Fibroblast of upper back skin (primary cell): Measurements from ENCODE around the gene HCN2.
"Not testable (repeated sequence)": the region's sequence is repeated elsewhere in the genome, so short reads cannot be mapped to it uniquely, and the experiment has no call there.

Source experiments
- DNase-seq: peaks from one replicate; pipeline ENCODE4 v3.0.0-alpha.2; 2013

Gene HCN2

DNA sequence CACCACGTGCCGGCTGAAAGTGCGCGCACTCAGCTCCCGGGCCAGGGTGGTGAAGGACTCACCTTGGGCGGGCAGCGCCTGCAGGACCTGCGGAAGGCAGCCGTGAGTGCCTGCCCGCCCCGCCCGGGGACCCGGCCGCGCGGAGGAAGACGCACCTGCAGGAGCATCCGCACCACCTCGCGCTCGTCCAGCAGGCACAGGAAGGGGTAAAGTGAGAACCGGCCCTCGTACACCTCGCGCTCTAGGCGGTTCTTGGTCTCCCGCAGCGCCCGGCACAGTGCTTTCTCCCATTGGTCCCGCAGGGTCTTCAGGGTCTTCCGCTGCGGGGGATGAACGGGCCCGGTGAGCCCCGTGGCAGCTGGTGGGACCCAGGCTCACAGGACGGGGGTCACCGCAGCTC is 33.0 kb downstream of the HCN2 start:
- no peak for DNase-seq

DNA sequence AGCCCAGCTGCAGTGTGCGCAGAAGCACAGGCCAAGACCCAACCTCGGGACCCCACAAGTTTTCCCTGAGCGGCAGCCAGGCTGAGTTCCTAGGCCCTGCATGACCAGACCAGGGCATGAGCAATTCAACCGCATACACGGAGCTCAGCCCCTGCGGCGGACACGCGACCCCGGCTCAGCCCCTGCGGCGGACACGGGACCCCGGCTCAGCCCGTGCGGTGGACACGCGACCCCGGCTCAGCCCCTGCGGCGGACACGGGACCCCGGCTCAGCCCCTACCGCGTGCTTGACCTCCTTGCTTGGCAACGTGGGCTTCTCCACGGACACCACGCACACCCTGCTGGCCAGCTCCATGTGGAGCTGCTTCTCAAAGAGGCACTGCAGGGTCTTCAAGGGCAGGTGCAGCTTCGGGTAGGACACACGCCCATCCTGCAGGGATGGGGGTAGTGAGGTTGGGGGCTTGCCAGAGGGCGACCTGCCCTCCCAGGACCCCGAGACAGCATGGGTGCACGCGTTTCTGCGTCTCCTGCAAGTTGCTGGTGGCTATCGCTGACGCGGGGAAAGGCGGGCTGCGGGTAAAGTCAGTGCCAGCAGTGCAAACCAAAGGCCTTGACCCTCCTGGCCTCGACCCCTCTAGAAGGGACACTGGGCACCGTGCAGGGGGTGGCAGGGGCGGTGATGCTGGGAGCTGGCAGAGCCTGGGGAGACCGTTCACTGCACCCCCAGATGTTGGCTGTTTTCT is 33.7 kb downstream of the HCN2 start:
- no peak for DNase-seq

DNA sequence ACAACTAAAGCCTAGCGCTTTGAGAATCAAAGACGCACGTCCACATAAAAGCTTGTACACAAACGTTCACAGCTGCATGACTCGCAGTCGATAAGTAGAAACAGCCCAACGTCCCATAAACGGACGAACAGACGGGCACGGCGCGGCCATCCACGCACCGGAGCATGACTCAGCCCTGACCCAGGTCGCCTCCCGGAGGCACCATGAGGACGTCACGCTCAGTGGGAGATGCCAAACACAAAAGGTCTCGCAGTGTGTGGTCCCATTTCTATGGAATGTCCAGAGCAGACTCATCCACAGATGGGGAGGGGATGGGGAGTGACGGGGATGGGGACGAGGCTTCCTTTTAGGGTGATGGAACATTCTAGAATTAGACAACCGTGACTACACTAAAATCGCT is 34.3 kb downstream of the HCN2 start:
- peak; percentile 92 for DNase-seq

DNA sequence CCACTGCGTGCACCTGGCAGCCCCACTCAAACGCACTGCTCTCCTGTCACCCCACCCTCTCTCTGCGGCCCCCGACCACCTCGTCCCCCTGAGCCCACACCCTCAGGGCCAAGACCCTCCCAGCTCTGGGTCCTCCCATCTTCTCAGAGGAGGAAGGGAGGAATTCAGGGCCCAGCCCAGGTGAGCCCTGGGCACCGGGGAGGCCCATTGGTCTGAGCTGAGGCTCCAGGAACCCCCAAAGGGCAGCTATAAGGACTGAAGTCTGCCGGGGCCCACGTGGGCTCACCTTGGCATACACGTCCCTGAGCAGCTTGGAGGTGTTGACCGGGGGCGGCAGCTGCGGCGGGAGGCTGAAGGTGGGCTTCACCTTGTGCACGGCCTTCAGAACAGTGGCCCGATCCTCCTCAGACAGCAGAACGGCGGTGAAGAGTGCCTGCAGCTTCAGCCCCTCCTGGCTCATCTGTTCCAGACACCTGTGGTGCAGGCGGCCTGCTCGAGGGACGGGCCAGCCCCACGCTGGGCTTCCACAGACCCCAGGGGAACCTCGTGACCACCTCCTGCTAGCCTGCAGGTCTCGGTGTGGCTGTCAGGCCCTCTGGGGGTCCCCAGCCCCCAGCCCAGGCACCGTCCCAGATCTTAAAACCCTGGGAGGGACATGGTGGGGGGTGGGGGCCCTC is 34.9 kb downstream of the HCN2 start:
- no peak for DNase-seq

DNA sequence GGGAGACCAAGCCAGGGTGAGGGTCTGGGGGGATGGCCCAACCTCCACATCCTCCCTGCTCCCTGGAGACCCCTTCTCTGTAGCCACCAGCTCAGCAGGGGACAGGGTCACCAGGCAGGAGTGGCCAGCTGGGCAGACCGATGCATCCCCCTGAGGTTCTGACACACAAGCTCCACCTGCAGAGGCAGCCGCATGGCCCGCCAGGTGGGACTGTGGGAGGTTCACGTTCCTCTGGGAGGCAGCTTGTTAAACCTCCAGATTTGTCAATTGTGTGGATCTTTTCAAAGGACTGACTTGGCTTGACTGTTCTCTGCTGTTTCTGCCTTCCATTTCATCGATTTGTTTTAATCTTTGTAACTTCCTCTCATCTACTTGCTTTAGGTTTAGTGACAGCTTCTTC is 35.6 kb downstream of the HCN2 start:
- no peak for DNase-seq

DNA sequence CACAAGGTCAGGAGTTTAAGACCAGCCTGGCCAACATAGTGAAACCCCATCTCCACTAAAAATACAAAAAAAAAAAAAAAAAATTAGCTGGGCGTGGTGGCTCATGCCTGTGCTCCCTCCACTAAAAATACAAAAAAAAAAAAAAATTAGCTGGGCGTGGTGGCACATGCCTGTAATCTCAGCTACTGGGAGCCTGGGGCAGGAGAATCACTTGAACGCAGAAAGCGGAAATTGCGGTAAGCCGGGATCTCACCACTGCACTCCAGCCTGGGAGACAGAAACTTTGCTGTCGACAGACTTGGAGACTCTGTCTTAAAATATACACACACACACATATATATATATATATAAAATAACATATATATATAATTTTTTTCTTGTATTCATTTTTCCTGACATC is 36.9 kb downstream of the HCN2 start:
- DNase-seq, result not testable (repeated sequence)

DNA sequence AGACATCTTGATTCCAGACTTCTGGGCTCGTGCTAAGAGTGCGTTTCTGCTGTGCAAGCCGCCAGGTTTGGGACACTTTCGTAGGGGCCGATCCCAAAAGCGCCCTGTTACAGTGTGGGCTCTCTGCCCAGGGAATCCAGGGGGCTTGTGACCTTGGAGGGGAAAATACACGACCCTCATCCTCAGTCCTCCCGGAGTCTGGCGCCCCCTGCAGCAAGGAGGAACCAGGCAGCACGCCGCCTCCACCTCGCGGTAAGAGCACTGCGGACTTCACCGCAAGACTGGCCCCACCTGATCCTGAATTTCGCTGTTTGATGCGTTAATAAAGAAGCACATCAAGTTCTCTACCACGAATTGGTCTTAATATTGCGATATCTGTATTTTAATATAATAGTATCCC is 38.5 kb downstream of the HCN2 start:
- DNase-seq, result no peak

DNA sequence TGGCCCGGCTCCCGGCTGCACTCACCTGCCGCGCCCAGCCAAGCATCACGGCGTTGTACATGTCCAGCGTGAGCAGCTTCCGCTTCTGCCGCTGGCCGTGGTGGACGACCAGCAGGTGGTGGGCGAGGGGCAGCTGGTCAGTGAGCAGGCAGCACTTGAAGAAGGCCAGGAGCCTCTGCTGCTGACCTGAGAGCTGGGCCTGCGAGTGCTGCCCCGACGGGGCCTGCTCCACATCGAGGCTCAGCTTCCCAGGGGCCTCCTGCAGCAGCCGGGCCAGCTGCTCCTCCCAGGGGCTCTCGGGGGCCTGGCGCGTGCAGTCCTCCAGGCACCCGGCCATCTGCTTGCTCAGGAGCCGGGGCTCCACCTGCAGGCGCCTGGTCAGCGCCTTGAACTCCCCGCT is 39.8 kb downstream of the HCN2 start:
- DNase-seq, result not testable (repeated sequence)

DNA sequence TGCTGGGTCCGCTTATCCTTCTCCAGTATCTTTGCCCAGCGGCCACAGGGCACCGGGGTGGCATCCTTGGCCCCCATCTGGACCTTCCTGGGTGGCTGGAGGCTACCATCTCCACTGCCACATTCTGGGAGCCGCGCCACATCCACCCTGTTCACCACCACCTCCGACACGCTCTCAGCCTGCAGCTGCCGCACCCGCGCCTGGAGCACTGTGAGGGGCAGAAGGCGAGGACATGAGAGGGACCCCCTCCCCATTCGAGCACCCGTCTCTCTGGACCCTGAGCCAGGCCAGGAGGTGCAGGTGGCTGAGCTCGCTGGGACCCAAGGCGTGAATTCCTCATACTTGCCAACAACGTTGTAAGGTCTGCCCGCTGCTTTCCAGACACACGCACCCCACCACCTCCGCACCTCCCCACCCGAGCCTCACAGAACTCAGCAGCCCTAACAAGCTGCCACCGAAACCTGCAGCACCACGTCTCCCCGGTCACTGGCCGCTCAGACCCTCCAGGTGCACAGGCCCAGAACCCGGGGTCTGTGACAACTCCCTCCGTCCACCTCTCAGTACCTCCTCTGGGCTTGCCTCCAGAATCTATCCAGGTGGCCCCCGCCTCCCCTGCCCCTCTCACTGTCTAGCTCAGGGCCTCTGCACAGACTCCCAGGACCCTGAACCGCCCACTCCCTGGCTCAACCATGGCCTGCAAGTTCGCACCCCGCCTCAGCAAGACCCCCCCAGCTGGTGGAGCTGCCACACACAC is 40.5 kb downstream of the HCN2 start:
- no peak for DNase-seq

DNA sequence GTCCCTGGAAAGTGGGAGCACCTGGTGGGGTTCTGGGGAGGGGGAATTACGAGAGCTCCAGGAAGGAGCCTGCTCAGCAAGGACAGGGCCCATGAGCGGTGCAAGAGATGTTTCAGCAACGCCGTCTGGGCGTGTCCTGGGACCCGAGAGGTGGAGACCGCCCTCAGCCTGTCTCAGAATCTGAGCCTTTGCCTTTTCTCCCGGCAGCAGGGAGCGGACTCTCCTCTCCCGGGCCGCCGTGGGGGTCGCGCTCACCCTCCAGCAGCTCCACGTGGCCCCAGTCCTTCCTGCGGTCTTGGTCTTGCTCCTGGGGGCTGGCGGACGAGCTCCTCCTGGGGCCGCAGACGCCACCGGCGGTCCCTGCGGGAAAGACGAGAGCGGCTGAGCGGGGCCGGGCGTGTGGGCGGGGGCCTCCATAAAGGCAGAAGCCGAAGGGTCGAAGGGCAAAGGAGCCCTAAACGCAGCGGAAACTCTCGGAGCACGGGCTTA is 42.9 kb downstream of the HCN2 start:
- DNase-seq, result peak; percentile 45

DNA sequence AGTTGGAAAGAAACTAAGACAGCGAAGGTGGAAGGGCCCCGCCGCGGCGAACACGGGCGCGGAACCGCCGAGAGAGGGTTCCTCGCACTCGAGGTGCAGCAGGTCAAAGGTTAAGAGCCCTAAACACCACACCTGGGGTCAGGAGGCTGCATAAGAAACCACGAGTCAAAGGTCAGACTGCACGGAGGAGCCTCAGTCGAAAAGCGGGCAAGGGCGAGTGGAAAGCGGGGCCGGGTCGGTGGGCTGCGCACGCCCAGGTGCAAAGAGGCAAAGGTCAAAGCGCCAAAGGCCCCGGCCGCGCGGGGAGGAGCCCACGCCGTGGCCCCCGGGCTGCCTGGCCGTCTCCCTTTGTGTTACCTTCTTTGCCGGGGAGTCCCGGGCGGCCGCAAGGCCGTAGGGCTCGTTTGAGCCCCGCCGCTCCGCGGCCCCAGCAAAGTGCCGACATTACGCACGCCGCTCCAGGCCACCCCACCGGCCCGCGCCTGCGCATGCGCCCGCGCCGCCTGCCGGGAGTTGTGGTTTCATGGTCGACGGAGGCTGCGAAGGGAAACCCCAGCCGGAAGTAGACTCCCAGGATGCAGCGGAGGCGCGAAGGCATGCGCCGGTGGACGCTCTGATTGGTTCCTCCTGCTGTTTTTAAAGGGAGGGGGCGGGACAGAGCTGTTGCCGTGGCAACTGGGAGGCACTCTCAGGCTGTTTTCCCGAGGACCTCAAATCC is 43.5 kb downstream of the HCN2 start, which contains the start of gene POLRMT:
TSS of gene POLRMT (minus strand) at position 470 of the 718 bp plus-strand sequence. CDS start at position 445, 25 bp downstream.
- peak; percentile 99 for DNase-seq

DNA sequence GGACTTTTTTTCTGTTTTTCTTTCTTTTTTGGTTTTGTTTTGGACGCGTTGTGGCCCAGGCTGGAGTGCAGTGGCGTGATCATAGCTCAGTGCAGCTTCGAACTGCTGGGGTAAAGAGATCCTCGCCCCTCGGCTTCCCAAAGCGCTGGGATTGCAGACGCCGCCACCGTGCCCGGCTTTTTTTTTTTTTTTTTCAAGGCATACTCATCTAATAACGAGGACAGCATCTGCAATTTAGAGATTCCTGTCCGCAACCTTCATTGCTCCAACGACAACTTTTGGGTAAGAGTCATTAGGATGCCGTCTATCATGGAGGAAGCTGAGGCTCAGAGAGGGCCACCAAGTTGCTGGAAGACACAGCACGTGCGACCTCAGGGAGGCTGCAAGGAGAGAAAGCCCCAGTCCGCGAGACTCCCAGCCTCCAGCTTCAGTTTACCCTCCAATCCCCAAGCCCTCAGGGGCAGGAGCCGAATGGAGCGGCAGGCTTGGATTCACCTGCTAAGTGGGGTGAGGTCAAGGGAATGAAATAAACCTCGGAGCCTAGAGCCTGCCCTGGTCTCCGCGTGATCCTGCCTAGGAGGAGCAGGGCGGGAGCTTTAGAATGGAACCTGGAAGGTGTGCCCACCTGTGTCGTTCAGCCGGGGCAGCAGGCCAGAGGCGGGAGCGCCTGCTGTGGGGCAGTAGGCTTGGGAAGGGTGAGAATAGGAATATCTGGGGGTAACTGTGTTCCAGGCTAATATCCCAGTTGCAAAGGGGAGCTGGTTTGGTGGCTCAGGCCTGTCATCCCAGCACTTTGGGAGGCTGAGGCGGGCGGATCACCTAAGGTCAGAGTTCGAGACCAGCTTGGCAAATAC is 44.3 kb downstream of the HCN2 start:
- no peak for DNase-seq

DNA sequence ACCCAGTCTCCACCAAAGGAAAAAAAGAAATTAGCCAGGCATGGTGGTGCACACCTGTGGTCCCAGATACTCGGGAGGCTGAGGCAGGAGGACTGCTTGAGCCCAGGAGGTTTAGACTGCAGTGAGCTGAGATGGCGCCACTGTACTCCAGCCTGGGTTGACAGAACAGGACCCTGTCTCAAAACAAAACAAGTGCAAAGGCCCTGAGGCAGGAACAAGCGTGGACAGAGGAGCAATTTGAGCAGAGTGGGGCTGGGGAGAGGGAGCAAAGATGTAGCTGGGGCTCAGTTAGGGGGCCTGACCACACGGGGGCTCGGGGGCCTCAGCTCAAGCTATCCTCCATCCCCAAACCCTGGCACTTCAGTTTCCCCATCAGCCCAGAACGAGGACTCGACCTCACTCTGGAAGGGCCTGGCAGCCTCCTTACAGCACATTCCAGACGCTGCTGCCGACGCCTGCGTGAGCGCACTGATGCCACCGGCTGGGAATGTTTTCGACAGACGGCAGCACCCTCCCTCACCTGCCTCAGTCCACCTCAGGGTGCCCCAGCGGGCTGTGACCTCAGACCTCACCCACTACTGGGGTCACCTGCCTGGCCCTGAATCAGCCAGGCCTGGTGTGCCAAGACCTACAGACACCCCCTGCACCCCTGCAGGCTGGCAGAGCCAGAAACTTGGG is 45.4 kb downstream of the HCN2 start:
- no peak for DNase-seq

DNA sequence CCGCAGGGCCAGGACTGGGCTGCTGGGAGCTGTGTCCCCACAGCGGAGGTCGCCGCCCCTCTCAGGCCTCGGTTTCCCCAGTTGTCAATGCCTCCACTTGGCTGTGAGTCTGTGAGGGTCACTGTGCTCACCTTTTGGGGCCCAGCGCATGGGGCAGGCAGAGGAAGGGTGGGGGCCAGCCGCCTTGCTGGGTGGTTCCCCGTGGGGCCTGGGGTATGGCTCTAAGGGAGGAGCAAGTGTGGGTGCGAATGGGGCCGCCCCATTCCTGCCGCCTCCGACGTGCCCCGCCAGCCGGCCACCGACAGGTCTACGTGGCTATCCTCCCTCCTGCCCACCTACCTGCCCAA is 49.2 kb downstream of the HCN2 start:
- no peak for DNase-seq

DNA sequence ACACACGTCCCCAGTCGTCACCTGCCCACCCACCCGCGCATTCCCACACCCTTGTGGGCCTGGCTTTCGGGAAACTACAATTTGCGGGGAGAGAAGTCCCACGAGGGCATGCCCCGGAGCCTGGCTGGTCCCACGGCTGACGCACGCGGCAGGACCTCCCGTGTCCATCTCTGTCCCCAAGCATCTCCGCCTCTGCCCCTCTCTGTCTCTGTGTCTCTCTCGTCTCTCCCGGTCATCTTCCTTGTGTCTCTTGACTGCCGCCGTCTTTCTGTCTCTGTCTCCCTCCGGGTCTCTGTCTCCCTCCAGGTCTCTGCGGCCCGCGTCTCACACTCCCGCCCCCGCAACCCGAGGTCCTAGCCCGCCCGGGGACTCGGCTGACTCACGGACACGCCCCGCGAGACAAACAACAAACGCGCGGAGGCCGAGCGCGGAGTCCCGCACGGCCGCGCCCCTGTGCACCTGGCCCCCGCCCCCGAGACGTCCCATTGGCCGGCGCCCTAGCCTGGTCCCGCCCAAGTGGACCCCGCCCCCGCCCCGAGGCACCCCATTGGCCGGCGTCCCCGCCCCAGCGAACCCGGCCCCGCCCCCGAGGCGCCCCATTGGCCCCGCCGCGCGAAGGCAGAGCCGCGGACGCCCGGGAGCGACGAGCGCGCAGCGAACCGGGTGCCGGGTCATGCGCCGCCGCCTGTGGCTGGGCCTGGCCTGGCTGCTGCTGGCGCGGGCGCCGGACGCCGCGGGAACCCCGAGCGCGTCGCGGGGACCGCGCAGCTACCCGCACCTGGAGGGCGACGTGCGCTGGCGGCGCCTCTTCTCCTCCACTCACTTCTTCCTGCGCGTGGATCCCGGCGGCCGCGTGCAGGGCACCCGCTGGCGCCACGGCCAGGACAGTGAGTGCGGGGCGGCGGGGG is 49.8 kb downstream of the HCN2 start, which contains the start of gene FGF22:
TSS of gene FGF22 (plus strand) at position 627 of the 908 bp plus-strand sequence. CDS start at position 674, 47 bp downstream.
- DNase-seq, result peak; percentile 83

DNA sequence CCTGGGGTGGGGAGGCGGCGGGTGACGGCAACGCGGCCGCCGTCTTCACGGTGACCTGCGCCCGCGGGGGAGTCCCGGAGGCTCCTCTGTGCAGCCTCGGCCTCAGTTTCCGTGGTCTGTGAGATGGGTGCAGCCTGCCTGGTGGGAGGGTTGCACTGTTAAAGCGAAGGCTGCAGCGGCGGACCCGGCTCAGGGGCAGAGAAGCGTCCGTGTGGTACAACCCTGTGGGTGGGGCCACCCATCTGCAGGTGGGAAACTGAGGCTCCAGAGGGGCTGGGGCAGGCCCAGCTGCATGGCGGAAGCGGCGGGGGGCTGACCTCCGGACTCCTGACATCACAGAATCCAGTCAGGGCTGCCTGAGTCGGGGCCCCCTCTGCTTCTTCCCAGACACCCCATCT is 50.5 kb downstream of the HCN2 start:
- DNase-seq, result no peak

DNA sequence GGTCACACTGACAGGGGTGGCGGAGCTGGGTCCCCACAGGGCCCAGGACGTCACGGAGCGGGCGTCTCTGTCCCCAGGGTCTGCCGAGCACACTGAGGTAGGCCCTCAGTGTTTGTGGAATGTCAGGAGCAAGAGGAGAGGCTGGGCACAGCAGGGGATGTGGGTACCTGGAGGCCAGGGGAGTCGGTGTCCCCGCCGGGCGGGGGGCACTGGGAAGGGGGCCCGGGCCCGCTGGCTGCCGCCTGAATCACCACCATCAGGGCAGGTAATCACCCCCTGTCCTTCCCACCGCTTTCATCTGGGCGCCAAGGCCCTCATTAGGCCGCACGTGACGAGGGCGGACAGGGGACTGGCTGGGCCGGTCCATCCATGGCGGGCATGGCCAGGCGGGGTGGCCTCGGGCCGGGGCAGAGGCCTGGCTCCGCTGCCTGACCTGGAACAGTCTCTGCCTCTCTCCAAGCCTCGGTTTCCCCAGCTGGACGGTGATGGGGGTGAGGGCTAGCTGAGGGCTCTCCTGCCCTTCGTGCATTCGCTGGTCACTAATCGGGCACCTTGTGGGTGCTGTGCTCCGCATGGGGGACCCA is 51.0 kb downstream of the HCN2 start:
- DNase-seq, result no peak

DNA sequence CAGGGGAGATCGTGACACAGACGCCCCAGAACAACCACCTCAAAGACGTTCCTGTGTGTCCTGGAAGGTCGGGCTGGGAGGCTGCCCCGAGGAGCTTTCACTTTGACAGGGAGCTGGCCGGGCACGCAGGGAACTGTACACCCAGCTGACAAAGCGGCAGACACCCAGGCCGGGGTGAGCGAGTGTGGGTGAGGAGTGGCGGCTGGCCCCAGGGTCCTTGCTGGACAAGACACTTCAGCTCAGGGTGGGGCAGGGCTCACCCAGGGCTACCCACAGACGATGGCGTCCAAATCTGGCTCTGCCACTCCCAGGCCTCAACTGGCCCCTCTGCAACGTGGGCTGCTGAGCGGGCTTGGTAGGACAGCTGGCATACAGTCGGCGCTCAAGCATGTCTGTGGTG is 52.0 kb downstream of the HCN2 start:
- no peak for DNase-seq

DNA sequence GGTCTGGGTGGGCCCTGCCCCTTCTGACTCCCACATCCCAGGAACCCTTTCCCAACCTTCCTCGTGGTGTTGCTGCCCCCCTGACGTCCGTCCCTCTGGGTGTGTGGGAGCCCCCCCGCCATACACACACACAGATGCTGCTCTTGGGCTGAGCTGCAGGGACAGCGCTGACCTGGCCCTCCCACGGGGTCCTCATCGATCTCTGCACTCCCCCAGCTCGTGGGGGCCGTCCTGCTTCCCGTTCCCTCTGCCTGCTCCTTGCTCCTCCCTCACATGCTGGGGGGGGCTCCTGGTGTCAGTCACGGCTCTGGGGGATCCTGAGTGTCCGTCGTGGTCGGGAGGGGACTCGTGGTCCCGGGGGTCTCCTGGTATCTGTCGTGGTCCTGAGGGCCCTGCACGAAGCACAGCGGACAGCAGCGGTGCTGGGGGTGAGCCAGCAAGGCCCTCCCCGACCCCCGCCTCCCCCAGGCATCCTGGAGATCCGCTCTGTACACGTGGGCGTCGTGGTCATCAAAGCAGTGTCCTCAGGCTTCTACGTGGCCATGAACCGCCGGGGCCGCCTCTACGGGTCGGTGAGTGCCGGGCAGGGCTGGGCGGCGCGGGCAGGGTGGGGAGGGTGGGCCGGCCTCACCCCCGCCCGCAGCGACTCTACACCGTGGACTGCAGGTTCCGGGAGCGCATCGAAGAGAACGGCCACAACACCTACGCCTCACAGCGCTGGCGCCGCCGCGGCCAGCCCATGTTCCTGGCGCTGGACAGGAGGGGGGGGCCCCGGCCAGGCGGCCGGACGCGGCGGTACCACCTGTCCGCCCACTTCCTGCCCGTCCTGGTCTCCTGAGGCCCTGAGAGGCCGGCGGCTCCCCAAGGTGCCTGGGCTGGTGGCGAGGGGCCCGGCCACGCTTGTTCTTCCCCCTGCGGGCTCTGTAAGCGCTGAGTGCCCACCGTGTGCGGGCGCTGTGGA is 53.4 kb downstream of the HCN2 start:
- no peak for DNase-seq
